Stimulated activated CD4-positive, alpha-beta T cell treated with anti-CD3 and anti-CD28 coated beads, Interleukin-2, amount 100 ng/mL, for 4 hours (primary cell): Measurements from ENCODE around the gene CDSN.
A peak's percentile ranks its signal among the peaks of the same experiment; 100 is the strongest.
"Not testable (repeated sequence)": the region's sequence is repeated elsewhere in the genome, so short reads cannot be mapped to it uniquely, and the experiment has no call there.

Experiments used
- DNase-seq: peaks from one replicate; pipeline ENCODE4 v3.0.0-alpha.2; 2020; ENCODE audit warnings: low read depth

The CDSN gene

GRCh38 chr6:31087494-31088089 lies 32.7 kb downstream of the CDSN start:
- peak; percentile 87 for DNase-seq

- no peak for DNase-seq
Measured at GRCh38 chr6:31086788-31087440, 33.3 kb downstream of the CDSN start.

- no peak for DNase-seq
Measured at GRCh38 chr6:31083742-31084354, 36.4 kb downstream of the CDSN start.

GRCh38 chr6:31081872-31082271 lies 38.4 kb downstream of the CDSN start:
- no peak for DNase-seq

- peak; percentile 54 for DNase-seq
Measured at GRCh38 chr6:31079656-31080261, 40.5 kb downstream of the CDSN start.

- no peak for DNase-seq
Measured at GRCh38 chr6:31076611-31077010, 43.6 kb downstream of the CDSN start.

GRCh38 chr6:31075528-31075927 lies 44.7 kb downstream of the CDSN start:
- DNase-seq, result no peak

GRCh38 chr6:31074401-31074800 lies 45.8 kb downstream of the CDSN start:
- no peak for DNase-seq

- DNase-seq, result no peak
Measured at GRCh38 chr6:31070711-31071197, 49.5 kb downstream of the CDSN start.

GRCh38 chr6:31068669-31069340 lies 51.4 kb downstream of the CDSN start:
- DNase-seq, result peak; percentile 44

- DNase-seq, result not testable (repeated sequence)
Measured at GRCh38 chr6:31067891-31068668, 52.2 kb downstream of the CDSN start.

GRCh38 chr6:31067028-31067427 lies 53.2 kb downstream of the CDSN start:
- DNase-seq, result not testable (repeated sequence)

GRCh38 chr6:31065556-31065955 lies 54.7 kb downstream of the CDSN start:
- no peak for DNase-seq
